ENCODE data around the gene PHACTR1.
"Not testable (repeated sequence)": the region's sequence is repeated elsewhere in the genome, so short reads cannot be mapped to it uniquely, and the experiment has no call there.

The PHACTR1 gene

DNA sequence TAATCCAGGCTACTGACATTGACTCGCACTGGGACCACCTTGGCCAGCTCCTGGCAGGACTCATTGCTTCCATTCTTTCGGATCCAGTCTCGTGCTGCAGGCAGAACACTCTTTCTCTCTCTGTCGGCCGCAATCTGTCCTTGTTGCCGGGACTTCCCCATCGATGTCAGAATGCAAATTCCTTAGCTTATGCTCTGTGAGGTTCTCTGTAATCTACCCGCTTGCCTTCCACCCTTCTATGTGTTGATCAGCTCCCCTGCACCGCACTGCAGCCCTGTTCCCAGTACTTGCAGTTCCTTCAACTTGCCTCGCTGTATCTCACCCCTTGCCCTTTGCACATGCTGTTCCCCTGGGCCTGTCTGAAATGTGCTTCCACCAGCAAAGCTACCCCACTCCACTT lies 182.0 kb downstream of the PHACTR1 start:
- no peak for DNase-seq

DNA sequence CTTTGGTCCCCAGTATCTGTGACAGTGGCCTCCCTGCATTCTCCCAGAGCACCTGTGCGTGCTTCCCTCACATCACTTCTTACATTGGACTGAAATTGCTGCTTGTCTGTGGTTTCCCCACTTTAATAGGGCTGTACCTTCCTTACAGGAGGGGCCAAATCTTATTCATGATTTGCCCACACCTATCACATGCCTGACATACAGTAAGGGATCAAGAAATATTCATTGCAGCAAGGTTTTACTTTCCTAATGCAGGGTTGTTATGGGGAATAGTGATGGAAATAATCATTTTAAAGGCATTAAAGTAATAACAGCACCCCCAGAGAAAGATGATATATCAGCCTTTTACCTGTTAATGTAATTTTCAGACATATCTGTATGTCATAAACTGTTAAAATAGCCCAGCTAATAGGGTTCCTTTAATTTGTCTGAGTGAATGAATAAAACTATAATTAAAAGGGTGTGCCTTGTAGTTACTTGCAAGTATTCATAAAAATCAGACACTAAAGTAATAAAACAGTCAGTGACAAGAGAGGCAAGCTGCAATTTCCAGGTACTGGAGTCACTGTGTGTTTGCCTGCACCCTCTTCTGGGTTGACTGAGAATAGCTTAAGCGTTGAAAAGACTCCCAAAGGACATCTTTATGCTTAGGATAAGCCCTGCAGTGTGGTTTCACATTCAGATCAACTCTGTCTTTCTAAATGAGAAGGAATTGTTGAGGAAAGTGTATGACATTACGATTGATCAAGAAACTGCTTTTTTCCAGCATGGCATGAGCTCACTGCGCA lies 182.7 kb downstream of the PHACTR1 start:
- DNase-seq = no peak

DNA sequence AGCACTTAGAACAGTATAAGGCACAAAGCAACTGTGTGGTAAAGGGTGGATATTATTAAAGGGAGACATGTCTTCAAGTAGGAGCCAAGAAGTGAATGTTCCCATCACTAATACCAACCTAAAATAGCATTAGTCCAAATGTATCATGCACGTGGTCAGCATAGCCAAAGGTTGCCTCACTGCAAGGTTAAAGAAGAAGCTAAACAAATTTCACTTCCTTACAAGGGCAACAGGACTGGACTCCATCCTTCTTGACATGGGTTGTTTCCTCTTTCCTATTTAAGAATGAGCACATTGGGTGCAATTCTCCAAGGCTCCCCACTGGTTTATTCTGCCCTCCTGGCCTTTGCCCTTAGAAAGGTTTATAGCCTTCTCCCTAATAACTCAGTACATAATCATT lies 186.7 kb downstream of the PHACTR1 start:
- DNase-seq = peak in 5 of 58 donors; percentile 4 to 56 (median 6)

DNA sequence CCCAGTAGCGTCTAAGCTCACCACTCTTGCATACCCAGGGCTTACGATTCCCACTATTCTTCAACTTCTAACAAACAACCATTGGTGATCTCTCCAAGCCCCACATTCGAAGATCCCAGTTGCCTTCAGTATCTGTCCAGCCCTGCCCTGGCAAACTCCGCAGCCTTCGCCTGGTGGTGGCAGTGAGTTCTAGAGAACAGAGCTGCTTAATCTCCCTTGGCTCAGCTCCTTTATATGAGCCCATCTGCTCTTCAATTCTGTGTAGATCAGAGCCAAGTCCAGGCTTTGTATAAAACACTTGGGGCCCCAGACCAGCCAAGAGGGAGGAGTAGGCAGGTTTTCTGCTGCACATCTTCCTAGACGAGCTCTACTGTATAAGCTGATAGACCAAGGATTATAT lies 193.3 kb downstream of the PHACTR1 start:
- DNase-seq = peak in 18 of 58 donors; percentile 1 to 39 (median 16)

DNA sequence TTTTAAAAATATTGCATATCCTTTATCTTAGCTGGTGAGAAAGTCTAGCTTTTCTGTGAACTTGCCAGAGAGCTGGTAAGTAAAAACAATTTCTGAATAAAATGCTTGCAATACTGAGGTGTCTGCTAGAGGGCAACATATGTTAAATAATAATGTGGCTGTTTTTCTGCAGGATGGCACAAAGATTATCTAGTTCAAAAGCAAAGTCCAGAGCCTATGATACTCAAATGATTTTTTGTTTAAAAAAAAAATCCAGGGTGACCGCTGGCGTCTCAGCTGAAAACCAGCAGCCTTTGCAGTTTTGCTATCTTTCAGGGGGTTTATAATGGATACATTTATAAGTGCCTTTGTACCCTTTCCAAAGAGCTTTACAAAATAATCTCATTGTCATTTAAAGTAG lies 194.9 kb downstream of the PHACTR1 start:
- peak in 2 of 58 donors; percentile 40 to 66 for DNase-seq

DNA sequence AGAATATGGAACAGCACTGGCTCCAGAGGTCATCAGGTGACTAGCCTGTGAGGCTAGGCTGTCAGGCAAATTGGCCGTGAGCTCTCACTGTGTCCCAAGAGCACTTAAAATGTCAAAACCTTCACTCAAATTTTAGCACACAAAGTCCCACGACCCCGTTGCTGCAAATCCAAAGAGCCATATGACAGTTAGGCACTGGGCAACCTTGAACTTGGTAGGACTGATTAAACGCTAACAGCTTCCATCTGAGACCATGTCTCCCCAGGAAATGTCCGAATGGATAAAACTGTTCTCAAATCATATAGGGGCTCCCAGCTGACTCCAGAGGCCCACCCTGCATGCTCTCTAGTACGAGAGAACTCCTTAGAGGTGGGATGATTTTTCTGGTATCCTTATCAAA lies 196.6 kb downstream of the PHACTR1 start:
- DNase-seq = no peak

DNA sequence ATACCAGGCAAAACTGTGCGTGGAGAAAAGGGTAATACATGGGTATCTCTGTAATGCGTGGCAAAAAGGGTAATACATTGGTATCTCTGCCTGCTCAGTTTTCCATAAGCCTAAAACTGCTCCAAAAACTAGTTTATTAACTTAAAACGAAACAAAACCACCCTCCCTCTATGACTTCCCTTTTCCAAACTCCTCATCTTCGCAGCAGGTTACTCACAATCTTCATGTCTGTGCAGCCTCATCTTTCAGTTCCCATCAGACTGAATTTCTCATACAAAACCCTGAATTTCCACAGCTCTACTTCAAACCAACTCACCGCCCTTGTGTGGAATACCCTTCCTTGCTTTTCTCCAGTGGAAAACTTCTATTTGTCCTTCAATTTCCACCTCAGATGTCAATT lies 199.4 kb downstream of the PHACTR1 start:
- DNase-seq = no peak

DNA sequence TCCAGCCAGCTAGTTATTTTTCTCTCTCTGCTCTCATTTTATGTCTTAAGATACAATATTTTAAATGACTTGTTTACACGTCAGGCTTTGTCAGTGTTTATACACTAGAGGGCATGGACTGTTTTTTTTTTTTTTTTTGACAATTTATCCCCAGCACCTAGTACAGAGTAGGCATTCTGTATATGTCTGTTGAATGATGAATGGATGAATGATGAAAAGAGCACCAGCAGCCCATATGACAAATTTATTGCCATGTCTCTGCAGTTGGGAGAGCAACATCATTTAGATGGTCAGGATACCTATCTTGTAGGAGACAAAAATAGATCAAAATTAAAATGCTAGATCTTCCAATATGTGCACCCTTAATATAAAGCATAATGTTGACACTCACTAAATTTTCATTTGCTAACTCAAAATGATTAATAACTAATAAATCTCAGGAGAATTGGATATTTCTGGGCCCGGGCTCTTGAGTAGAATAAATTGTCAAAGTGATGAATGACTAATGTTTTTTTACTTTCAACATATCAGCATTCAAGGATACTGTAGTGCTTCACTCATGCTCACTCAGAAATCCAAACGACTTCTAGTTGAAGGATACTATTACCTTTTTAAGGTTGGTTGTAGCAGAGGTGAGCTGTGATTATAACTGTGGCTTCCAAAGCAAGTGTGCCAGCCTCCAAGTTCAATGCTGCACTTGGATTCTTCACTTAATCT lies 200.0 kb downstream of the PHACTR1 start:
- DNase-seq = no peak

DNA sequence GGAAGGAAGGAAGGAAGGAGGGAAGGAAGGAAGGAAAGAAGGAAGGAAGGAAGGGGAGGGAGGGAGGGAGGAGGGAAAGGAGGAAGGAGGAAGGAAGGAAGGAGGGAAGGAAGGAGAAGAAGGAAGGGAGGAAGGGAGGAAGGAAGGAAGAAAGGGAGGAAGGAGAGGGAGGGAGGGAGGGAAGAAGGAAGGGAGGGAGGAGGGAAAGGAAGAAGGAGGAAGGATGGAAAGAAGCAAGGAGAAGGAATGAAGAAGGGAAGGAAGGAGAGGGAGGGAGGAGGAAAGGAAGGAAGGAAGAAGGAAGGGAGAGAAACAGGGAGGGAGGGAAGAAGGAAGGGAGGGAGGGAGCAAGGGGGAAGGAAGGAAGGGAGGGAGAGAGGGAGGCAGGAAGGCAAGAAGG lies 204.9 kb downstream of the PHACTR1 start:
- no peak for DNase-seq

DNA sequence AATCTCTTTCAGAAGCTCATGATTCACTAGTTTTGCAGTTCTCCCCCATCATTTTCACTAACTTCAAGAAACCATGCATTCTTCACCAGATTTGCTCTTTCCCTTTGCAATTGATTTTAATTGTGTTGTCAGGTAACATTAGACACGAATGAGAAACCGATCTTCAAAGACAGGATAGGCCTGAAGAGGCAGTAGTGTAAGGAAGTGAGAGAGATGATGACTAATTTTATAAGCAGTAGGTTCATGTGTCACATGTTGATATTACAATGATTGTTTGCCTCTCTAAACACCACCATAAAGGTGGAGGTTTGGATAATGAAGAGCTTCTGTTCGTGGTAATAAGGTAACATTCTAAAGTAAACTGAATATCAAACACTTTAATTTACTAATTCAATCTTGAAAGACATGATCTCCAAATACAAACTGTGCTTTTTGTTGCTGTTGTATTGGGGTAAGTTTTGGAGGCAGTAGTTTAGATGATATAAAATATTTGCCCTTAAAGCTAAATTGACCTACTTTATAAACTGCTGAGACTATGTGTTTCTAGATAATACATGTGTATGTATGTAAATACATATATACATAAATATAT lies 207.2 kb downstream of the PHACTR1 start:
- DNase-seq = no peak

DNA sequence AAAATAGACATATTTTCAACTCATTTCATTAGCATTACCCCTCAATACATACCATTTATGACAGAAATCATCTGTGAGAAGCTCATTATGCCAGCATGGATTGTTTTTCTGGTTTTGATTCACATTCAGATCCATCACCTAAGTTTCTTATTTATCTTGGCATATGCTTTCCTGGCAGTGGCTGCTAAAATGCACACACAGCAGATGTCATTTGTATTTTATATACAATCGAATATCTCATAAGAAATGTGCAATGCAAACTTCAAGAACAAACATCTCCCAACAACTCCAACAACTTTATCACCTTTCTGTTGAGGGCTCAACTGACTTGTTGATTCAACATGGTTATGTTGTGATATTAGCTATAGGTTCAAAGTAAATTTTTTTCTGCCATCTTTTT lies 208.3 kb downstream of the PHACTR1 start:
- no peak for DNase-seq

DNA sequence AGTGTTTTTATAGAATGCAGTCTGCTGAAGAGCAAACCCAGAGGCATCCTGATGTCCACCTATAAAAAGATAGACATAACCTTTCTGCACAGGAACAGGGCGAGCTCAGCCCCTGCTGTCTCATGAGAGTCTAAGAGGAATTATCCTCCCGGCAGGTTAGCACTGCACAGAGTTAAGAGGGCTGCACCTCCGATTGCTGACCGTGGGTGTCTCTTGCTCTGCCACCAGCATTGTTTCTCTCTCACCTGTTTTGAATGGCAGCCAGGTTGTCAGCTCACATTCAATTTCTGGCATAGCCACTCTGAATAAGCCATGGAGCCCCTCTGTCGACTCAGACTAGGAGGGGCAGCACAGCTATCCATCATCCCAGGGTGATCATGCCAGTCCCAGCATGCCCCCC lies 211.2 kb downstream of the PHACTR1 start:
- DNase-seq = no peak

DNA sequence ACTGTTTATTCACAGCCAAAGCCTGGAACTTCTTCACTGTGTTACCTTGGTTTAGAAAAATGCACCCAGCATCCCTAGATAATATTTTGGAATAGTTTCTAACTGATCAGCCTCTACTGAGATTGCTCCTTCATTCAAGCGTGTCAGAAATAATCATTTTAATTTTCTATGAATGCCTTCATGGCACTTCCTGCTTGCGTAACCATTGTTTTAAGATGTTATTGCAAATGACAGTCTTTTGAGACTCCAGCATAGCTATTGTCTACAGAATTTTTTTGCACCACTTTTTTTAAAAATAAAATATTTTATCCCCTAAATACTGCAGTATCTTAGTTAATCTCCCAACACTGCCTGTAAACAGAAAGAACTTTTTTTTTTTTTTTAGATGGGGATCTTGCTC lies 213.1 kb downstream of the PHACTR1 start:
- DNase-seq = no peak

DNA sequence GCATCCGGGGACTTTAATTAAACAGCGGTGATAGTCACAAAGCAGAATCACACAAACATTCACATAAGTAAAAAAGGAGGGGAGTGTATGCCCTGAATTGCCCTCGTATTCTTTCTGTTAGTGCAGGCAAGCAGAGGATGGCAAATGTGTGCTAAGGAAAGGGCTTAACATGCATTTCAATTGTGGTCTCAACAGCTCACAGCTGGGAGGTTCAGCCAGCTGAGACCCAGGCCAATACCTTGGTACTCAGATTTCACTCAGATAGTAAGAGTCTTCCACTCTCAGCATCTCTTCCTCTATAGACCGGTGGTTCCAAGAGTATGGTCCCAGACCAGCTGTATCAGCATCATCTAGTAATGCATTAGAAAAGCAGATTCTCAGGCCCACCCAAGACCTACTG lies 215.1 kb downstream of the PHACTR1 start:
- no peak for DNase-seq

DNA sequence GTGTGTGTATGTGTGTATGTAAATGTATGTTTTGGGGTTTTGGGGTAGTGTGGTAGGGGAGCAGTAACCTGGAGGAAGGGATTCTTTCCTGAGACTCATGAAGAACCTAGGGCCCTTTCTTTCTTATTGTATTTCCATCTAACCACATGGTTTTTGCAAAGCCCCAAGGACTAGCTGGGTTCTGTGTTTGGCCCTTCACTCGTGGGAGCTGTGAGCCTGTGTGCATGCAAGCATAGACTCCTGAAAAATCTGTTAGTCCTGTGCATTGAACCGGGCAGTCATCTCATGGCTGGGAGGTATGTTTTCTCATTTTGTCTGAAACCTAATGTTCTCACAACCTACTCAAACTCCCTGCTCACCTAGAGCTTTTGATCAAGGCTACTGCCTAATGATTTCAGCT lies 219.1 kb downstream of the PHACTR1 start:
- no peak for DNase-seq

DNA sequence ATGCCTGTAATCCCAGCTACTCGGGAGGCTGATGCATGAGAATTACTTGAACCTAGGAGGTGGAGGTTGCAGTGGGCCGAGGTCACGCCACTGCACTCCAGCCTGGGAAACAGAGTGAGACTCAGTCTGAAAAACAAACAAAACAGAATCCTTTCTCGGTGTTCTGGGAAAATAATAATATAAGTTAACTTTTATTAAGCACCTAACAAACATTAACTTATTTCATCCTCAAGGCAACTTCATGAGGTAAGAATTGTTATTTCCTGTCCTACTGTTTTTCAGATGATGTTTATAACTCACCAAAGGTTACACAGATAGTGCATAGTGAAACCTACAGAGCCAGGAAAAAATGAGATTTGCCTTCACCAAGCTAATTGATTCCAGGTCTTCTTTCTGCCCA lies 221.4 kb downstream of the PHACTR1 start:
- no peak for DNase-seq

DNA sequence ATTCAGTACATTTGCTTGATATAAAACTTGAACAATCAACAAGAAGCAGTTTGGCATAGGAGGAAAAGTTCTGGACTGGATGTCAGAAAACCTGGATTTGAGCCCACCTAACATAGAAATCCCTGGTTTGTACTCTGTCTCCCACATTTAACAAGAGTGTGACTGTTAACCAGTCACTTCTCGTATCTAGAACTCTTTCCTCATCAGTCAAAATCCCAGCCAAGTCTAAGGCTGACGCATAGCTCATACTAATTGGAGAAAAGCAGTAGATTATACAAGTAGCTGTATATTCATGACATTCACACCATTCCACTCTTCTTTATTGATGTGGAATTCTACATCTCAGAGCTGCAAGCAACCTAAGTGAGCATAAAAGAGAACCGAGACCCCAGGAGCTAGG lies 222.7 kb downstream of the PHACTR1 start:
- peak in 3 of 58 donors; percentile 6 to 24 (median 10) for DNase-seq

DNA sequence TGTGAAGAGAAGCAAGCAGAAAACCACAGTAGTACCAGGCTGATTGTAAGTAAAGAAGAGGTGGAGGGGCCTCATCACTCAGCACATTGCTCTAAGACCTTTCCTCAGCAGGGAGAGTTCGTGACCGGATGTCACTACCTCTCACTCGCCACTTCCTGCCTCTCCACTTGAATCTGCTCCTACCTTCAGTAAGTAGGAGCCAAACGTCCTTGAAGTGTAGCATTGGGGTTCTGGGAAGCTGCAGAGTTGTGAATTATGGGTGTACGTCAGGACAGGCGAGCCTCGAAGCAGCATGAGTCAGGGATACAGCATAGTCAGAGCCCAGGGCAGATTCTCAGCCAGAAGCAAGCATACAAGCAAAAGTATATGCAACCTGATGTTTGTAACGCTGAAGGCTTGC lies 224.9 kb downstream of the PHACTR1 start:
- DNase-seq = peak in 1 of 58 donors; percentile 32

DNA sequence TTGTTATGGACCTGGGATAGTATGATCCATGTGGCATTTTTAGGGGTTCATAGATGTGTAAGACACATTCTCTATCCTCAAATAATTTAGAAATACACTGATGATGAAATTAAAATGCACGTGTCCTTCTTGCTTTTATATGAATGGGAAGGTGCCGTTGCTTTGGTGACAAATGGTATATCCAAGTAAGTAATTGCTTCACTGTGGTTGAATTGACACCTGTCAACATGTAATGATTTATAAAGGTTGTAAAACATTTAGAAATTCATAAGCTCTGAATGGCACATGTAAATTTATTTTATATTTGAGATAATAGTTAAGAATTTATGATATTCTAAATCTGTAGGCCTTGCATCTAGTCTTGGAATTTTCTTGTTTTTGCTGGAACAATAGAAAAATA lies 227.0 kb downstream of the PHACTR1 start:
- DNase-seq = no peak

DNA sequence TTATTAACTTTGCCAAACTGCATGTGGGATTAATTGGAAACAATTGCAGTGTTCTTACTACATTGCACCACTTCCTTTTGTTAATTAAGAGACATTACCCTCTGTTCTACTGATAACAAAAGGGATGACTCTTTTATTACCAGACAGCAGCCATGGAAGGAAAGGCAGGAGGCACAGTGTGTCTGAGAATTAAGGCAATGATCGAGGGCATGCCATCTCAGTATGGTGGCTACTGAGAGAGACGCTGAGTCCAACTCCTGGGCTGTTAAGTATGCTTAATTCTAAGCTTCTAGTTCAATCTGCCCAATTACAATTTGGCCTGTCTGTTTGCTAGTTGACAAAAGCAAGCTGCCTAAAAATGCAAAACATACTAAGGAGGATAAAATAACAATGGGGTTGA lies 227.4 kb downstream of the PHACTR1 start:
- no peak for DNase-seq

DNA sequence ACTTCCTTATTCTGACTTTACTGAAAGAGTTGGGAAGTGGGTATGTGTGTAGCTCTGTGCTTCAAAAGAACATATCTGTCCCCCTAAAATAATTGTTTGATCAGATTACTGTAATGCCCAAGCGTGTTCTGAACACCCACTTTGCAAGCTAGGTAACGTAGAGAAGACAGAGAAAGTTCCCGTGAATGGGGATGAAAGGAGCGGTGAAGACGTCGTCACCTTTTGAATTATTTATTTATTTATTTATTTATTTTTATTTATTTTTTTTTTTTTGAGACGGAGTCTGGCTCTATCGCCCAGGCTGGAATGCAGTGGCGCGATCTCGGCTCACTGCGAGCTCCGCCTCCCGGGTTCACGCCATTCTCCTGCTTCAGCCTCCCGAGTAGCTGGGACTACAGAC lies 228.0 kb downstream of the PHACTR1 start:
- DNase-seq = not testable (repeated sequence)

DNA sequence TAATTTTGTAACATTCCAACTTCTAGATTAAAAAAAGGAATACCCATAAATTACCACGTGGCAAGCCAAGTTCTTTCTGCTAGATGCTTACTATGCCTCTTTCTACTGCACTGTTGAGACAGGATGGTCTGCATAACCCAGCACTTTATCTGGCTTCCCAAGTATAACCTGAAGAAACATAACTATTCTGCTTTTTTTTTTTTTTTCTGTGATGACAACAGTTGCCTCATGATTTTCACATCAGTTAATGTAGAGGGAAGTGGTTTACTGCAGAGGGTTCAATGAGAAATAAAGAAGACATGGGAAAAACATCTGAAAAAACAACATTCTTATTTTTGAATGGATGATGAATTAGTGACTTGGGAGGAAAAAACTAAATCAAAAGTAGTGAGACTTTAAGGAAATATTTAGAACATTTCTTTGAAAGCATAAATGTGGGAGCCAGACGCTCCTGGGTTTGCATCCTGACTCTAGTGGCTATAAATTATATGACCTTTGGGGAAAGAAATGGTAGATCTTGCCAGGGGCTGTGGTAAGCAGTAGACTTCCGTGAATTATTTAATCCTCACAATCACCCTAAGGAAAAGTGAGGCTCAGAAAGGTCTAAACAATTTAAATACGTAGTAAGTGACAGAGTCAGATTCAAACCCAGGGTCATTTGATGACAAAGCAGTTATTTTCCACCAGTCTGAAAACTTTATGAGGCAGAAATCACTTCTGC lies 230.7 kb downstream of the PHACTR1 start:
- no peak for DNase-seq

Data from anterior cingulate cortex (tissue), 58 donors.